GM21717 (cell line): Measurements from ENCODE around the gene ZNF281.
A peak's percentile ranks its signal among the peaks of the same experiment; 100 is the strongest.
"Not testable (repeated sequence)": the region's sequence is repeated elsewhere in the genome, so short reads cannot be mapped to it uniquely, and the experiment has no call there.

Source experiments
- ATAC-seq: cut with Tn5 transposase; IDR thresholded peaks from one replicate; pipeline ENCODE4 v1.9.1; 2021; ENCODE audit warnings: mild to moderate bottlenecking, moderate library complexity; ENCODE audit not compliant: unreplicated experiment

Gene ZNF281

DNA sequence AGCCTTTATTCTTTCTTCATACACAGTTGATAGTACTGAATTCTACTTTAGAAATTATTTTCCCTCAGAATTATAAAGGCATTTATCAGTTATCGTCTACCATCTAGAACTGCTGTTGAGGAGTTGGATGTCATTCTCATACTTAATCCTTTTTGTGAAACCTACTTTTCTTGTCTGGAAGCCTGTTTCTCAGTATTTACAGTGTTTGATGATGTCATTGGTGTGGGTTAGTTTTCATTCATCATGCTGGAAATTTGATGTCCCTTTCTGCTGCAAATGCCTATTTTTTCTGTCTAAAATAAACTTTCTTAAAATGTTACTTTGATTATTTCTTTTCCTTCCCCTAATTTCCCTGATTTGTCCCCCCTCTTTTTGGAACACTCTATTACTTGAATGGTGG is 22.8 kb upstream of the ZNF281 start:
- ATAC-seq = no peak

GRCh38 chr1:200429221-200429751 is 19.4 kb upstream of the ZNF281 start:
- no peak for ATAC-seq

DNA sequence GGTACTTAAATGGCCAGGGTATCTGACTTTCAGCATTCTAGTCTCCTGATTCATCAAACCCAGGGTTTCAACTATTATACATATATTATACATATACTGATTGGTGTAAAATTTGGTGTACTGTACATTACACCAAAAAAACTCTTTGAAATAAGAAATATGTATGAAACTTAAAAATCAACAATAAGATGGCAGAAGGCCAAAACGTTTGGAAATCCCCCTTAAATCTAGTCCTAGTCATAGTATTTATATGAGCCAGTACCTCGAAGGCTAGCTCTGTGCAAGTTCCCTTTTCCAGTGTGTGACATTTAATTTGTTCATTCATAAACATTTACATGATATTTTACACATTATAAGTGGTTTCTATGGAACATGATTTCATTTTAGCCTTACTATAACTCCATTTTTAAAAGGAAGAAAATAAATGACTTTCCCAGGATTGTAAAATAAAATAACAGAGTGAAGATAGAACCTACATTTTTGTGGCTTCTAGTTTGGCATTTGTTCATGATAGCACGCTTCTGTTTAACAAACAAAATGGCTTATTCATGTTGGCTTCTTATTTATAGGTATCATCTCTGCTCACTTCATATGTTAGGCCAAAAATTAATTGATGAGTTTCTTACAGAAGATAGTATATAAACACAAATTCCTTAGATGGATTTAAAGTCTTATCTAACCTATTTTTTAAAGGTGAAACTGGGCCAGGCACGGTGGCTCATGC is 18.8 kb upstream of the ZNF281 start:
- no peak for ATAC-seq

DNA sequence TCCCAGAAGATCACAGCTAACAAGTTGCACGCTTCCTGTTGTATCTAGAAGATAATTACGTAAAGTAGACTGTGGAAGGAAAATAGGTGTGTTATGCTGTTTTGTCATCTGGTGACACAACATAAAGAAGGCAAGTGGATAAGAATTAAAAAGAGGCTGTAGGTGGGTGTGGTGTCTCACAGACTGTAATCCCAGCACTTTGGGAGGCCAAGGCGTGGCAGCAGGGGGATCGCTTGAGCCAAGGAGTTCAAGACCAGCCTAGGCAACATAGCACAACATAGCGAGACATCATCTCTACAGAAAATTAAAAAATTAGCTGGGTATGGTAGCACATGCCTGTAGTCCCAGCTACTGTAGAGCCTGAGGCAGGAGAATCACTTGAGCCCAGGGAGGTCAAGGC is 17.9 kb upstream of the ZNF281 start:
- ATAC-seq = no peak

DNA sequence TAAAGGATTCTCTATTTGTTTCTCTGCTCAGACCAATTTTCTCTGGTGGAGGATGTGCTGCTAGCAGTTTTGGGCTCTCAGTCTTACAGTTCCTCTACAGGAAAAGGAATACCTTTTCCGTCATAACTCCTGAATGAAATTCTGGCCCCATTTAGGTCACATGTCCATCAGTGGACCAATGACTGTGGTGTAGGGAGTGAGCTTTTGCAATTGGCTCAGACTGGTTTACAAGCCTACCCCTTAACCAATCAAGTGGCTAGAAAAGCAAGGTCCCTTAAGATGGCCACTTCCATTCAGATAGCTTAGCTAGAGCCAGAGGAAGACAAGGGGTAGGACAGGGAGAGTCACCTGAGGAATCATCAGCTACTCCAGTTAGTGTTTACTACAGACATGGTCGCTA is 16.4 kb upstream of the ZNF281 start:
- no peak for ATAC-seq

DNA sequence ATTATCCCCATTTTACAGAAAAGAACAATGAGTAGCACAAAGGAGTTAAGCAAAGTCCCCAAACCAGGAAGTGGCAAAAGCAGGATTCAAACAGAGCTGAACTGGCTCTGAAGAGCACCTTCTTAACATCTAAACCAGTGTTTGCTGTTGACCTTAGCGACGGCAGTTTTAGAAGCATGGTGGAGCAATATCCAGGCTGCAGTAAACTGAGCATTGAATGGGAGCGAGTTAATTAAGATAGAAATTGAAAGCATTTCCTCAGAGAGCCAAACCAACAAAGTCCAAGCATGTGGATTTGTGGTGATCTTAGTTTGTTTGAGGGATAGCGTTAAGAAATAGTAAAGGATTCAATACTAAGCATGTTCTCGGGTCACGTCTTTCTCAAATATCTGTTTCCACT is 13.4 kb upstream of the ZNF281 start:
- no peak for ATAC-seq

- ATAC-seq = no peak
Measured at GRCh38 chr1:200422211-200422610, 12.4 kb upstream of the ZNF281 start.

DNA sequence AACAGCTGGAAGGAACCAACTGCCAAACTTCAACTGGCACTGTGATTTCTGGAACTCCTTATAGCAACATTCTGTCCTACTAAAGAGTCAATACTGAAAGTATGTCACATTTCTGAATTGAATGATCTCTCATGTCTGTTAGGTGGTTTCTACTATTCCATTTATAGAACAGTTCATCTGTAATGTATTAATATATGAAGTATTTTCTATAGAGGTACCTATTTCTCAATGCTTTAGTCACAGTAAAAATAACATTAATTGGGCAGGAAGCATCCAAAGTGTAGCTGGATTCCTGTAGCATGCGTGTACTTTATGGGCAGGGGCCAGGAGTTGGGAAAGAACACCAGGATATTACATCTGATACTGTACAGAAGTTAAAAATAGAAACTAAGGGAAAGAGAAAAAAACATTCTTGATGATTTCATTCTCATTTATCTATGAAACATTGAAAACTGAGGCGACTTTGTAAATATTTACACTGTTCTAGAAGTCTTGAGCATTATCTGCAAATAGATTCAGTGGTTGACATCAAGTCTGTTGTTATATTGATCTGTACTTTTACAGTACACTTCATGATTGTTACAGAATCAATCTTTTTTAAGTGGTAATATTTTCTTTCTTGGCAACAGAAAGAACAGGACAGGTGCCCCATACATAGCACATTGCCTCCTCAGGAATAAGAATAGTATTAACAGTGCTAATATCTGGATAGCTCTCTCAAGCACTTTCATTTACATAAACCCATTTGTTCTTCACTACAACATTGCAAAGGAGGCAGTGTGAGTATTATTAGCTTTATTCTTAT is 6.2 kb upstream of the ZNF281 start:
- peak; percentile 87 for ATAC-seq

- ATAC-seq = peak; percentile 55
Measured at GRCh38 chr1:200415227-200415626, 5.4 kb upstream of the ZNF281 start.

DNA sequence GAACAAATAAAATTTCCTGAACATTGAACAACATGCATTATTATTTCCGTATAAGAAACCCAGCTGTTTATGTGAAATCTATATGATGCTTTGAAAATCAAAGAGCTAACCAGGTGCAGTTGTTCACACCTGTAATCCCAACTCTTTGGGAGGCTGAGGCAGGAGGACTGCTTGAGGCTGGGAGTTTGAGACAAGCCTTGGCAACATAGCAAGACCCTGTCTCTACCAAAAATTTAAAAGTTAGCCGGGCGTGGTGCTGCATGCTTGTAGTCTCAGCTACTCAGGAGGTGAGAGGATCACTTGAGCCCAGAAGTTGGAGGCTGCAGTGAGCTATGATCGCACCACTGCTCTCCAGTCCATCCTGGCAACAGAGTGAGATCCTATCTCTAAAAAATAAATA is 4.8 kb upstream of the ZNF281 start:
- ATAC-seq = no peak

DNA sequence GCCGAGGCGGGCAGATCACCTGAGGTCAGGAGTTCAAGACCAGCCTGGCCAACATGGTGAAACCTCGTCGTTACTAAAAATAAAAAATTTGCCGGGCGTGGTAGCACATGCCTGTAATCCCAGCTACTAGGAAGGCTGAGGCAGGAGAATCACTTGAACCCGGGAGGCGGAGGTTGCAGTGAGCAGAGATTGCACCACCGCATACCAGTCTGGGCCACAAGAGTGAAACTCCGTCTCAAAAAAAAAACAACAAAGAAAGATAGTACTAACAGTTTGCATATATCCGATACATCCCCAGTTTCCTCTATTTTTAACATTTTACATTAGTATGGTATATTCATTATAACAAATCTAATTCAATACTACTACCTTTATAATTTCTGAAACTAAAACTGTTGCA is 3.9 kb upstream of the ZNF281 start:
- ATAC-seq = not testable (repeated sequence)

DNA sequence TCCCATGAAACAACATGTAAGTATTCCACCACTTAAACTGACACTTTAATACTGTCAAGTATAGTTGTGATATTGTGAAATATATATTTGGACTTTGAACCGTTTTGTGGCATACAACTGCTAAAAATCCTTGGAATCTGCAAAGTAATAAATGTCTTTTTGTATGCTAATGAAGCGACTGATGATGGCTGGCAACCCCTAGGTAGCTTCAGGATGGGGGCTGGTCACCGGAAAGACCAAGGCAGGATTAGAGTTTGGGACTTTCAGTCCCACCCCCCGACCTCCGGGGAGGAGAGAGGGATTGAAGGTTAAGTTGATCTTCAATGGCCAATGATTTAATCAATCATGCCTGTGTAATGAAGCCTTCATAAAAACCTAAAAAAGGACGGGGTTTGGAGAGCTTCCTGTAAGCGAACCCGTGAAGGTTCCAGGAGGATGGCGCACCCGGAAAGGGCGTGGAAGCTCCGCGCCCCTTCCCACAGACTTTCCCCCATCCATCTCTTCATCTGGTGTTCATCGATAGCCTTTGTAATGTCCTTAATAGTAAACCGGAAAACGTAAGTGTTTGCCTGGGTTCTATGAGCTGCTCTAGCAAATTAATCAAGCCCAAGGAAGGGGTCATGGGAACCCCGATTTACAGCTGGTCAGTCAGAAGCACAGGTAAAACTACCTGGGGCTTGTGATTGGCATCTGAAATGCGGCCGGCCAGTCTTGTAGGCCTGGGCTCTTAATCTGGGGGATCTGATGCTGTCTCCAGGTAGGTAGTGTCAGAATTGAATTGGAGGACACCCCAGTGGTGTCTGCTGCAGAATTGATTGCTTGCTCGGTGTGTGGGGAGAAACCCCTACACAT is 1.8 kb upstream of the ZNF281 start:
- ATAC-seq = no peak

DNA sequence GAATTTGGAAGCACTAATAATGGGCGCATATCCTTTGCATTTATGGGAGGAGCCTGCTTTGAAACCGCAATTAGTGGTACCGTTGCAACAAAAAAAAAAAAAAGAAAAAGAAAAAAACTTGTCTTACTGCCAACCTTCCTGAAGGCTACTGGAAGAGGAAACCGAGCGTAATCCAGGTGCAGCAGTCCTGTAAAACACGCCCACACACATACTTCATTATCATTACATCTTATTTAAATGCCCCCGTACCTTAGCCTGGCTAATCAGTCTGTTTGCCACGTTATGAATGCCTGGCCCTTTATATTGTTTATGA is 686 bp upstream of the ZNF281 start:
- no peak for ATAC-seq

DNA sequence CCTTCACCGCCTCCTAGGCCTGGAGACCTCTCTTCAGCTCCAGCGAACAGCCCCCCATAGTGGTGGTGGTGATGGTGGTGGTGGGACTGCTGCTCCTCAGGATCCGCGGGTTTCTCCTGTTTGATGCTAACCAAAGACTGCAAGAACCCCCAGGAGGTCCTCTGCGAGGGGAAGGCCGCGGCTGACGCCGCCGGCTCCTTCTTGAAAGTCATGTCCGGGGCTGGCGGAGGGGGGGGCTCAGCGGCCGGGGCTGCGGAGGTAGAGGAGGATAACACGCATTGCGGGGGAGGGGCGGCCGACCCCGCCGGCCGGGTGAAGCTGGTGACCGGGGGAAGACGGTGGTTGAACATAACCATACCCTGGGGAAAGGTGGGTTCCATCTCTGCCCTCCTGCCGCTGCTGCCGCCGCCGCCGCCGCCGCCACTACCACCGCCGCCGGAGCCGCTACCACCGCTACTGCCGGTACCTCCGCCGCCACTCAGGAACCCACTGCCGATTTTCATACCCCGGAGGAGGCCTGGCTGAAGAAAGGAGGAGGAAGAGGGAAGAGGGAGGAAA is 554 bp downstream of the ZNF281 start:
- ATAC-seq = peak; percentile 32

- ATAC-seq = no peak
Measured at GRCh38 chr1:200406161-200406797, 3.6 kb downstream of the ZNF281 start.

DNA sequence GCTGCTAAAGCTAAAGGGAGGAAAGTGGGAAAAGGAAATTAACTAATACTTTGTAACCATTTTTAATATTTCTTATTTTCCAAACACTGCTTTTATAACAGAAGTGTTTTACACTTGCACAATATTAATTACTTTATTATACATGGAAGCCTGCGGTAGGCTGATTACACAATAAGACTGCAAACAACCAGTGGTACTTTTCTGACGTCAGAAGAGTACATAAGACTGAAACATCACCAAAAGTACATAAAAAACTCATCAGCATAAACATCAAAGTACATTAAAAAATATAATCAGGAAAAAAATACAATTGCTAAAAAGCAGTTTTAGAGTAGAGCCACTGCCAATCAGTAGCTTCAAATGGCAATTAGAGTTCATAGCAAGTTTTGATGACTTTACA is 4.6 kb downstream of the ZNF281 start:
- no peak for ATAC-seq

- ATAC-seq = no peak
Measured at GRCh38 chr1:200401708-200402107, 8.1 kb downstream of the ZNF281 start.

- no peak for ATAC-seq
Measured at GRCh38 chr1:200401263-200401662, 8.6 kb downstream of the ZNF281 start.

DNA sequence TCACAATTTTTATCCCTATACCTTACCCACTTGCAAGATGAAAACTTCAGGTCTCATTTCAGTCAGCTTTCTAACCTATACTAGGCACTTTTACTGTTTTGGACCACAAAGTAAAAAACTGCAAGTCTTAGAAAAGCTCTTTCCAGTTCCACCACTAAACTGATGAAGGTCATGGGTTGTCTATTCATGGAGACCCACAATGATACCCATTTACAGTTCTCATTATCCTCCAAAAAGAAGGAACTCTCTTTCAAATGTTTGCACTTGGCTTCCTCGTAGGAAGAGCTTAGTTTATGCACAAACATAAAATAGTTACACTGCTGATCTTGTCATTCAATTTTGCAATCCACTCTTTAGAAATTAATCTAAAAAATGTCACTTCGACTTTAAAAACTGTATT is 9.3 kb downstream of the ZNF281 start:
- no peak for ATAC-seq

DNA sequence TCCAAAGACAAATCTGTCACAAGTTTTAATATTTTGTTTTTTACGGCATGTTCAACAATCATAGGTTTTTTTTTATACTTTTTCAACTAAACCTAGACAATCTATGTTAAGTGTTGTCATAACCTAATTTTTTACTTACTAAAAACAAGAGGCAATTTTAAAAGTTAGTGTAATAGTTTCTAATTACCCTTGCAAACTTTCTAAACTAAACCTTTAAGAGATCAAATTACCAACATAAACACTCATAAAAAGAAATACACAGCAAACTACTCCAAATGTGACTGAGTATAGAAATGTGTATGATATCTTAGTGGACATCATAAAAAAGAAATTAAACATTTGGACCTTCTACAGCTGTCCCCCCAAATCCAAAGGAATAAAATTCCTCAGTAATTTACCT is 10.0 kb downstream of the ZNF281 start:
- no peak for ATAC-seq

DNA sequence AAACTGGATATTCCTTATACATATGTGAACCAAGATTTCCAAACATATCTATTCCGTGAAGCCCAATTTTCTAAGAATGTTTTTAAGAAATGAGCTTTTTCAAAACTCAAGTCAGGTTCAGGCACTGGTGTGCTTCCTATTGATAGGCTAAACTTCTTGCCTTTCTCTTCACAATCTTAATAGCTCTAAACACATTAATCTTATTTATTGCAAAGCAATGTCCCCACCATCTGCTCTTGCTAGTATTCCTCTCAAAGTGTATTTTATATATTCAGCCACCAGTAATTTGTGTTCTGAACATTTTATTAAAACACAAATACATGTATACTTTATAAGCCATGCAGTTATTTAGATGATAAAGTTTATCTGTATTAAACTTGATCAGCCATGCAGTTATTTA is 11.5 kb downstream of the ZNF281 start:
- ATAC-seq = no peak
